ENCODE data around the gene DDR2. TPM values are rescaled to one million over a fixed set of nuclear protein-coding genes. Genes with fewer than 3 reads are reported as not detected.

The DDR2 gene
- total and polyA plus RNA-seq, 12 donors: 15.1 to 349 (median 233) TPM

DNA sequence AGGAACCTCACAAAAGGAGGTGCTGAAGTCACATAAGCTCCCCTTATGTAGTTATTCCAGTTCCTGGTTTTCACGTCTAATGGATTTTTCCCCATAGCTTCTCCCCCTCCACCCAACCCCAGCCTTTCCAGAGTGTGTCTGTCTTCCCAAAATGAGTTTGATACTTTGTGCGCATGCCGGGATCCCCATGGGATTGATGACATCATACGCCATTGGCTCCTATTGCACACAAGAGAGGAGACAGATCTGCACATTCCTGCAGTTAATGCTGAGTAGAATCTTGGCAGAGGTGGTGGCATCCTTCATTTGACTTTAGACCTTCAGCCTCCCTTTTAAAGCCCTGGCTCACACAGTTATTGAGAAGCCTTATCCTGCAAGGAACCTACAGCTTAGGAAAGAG is 71.4 kb downstream of the DDR2 start:
- no peak for DNase-seq

DNA sequence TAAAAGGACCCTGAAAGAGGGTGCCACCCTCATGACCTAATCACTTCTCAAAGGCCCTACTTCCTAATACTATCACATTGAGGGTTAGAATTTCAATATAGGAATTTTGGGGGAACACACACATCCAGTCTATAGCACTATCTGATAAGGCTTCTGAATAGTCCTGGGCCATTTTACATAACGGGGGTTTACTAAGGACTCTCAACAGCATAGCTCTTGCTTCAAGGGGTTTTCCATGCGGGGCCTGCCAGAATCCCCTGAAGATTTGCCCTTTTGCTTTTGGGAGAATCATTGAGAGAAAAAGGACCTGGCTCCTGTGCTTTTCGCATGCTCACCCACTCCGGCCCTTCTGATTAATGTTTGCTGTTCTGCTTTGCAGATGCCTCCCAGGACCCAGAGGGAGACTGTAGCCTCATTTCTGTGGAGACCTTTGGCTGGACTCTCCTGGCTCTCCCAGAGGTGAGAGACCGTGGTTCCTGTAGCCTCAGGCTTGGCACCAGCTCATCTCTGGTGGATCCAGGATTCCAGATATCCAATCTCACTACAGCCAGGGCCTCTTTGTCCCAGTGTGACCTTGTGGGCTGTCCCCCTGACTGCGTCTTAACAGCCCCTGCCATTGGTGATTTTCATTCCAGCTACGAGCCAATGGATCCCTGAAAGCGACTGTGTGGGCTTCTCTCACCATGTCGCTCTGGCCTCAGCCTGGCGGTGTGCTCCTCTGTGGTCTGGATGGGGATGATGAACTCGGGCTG is 72.6 kb downstream of the DDR2 start:
- Histone ChIP-seq H3K4me1 (replicated peaks in 1 of 2) (peaks cover 23 to 33% of the 10 kb centered on the region in 2 donors), H3K27ac (peak overlapping the region in 3 of 5 donors; percentile 11 to 31 (median 13)), H3K9me3 (replicated peaks in 1 of 3) (no peaks in the 10 kb centered on the region), H3K4me3 (no peak overlapping the region), H3K27me3 (no peaks in the 10 kb centered on the region), H3K36me3 (replicated peaks in 1 of 2) (no peaks in the 10 kb centered on the region)
- 77 to 89% (median 83%) methylated on average over 11 of the region's 11 CpGs for WGBS, 4 donors
- TF ChIP-seq, protein P1, sequence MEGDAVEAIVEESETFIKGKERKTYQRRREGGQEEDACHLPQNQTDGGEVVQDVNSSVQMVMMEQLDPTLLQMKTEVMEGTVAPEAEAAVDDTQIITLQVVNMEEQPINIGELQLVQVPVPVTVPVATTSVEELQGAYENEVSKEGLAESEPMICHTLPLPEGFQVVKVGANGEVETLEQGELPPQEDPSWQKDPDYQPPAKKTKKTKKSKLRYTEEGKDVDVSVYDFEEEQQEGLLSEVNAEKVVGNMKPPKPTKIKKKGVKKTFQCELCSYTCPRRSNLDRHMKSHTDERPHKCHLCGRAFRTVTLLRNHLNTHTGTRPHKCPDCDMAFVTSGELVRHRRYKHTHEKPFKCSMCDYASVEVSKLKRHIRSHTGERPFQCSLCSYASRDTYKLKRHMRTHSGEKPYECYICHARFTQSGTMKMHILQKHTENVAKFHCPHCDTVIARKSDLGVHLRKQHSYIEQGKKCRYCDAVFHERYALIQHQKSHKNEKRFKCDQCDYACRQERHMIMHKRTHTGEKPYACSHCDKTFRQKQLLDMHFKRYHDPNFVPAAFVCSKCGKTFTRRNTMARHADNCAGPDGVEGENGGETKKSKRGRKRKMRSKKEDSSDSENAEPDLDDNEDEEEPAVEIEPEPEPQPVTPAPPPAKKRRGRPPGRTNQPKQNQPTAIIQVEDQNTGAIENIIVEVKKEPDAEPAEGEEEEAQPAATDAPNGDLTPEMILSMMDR (IDR thresholded peaks at IDR 0.05): no peak
- TF ChIP-seq POLR2A (IDR thresholded peaks at IDR 0.05): no peak
- intact Hi-C loops (cut with DNase I): no loop called here
- no peak for DNase-seq

More for the DNA sequence above, 71.4 kb downstream of the DDR2 start:
- 80 to 96% (median 94%) methylated on average over 4 of the region's 4 CpGs for WGBS, 4 donors
- peak overlapping the region in 2 of 5 donors; percentile 26 to 30 for H3K27ac ChIP-seq
- H3K27me3 ChIP-seq: no peaks in the 10 kb centered on the region
- intact Hi-C loops (cut with DNase I): no loop called here
- H3K36me3 ChIP-seq (replicated peaks in 1 of 2): no peaks in the 10 kb centered on the region
- H3K9me3 ChIP-seq (replicated peaks in 1 of 3): no peaks in the 10 kb centered on the region
- H3K4me3 ChIP-seq: no peak overlapping the region
- no peak for TF ChIP-seq POLR2A (IDR thresholded peaks at IDR 0.05)
- TF ChIP-seq, protein P1 (IDR thresholded peaks at IDR 0.05): no peak
- H3K4me1 ChIP-seq (replicated peaks in 1 of 2): peaks cover 20 to 29% of the 10 kb centered on the region in 2 donors

DNA sequence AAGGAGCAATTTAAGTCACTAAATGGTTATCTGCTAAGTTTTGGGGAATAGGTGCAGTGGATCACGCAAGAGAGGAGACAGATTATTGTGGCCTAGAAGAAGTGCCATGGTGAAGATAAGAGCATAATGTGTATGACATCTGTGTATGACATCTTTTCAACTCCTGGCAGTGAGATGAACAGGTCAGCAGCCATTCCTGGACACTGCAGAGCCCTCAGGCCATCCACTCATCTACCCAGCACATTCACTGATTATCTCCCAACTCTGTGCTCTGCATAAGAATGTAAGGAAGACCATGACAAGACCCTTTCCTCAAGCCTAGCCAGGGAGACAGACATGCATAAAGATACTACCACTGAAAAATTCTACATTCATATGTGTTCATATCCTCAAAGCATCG is 73.7 kb downstream of the DDR2 start:
- Histone ChIP-seq H3K4me3 (no peak overlapping the region), H3K9me3 (replicated peaks in 1 of 3) (no peaks in the 10 kb centered on the region), H3K27me3 (no peaks in the 10 kb centered on the region), H3K4me1 (replicated peaks in 1 of 2) (peaks cover 25 to 35% of the 10 kb centered on the region in 2 donors), H3K36me3 (replicated peaks in 1 of 2) (no peaks in the 10 kb centered on the region), H3K27ac (peak overlapping the region in 1 of 5 donors; percentile 13)
- 47 to 67% (median 50%) methylated on average over 2 of the region's 2 CpGs for WGBS, 4 donors
- DNase-seq: no peak
- intact Hi-C loops (cut with DNase I): no loop called here
- TF ChIP-seq POLR2A (IDR thresholded peaks at IDR 0.05): no peak
- TF ChIP-seq, protein P1 (IDR thresholded peaks at IDR 0.05): no peak

DNA sequence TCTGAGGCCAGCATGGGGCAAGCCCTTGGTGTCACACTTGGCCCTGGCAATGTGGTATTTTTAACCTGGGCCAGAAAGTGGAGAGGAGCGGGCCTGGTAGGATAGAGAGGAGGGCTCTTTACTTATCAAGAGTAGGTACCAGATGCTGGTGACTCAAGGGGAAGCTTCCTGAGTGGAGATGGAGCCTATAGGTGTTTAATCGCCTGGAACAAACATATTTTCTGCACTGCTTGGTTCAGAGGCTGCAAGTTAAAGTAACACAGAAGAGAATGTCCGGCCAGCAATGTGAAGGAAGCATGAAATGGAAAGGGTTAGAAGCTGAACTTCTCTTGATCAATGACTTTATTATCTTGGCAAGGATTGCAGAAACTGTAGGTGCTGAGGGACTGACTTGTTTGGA is 74.3 kb downstream of the DDR2 start:
- Histone ChIP-seq H3K27me3 (no peaks in the 10 kb centered on the region), H3K4me3 (no peak overlapping the region), H3K36me3 (replicated peaks in 1 of 2) (no peaks in the 10 kb centered on the region), H3K4me1 (replicated peaks in 1 of 2) (peaks cover 31 to 38% of the 10 kb centered on the region in 2 donors), H3K9me3 (replicated peaks in 1 of 3) (no peaks in the 10 kb centered on the region), H3K27ac (peak overlapping the region in 1 of 5 donors; percentile 1)
- intact Hi-C loops (cut with DNase I): no loop called here
- WGBS, 4 donors: 89 to 96% (median 93%) methylated on average over 3 of the region's 3 CpGs
- DNase-seq: no peak
- no peak for TF ChIP-seq POLR2A (IDR thresholded peaks at IDR 0.05)
- TF ChIP-seq, protein P1 (IDR thresholded peaks at IDR 0.05): no peak
